ENCODE measurements around the gene MARCHF3.

GRCh38 chr5:126911986-126912385 lies 118.4 kb downstream of the MARCHF3 start:
- no peak for TF ChIP-seq CTCF (IDR thresholded peaks at IDR 0.05; ENCODE audit: low read depth, low read length)
- TF ChIP-seq POLR2A (IDR thresholded peaks at IDR 0.05; ENCODE audit: extremely low read depth, insufficient read length) = no peak

Measured in NB4 (cell line).